Astrocyte (in vitro differentiated cells and primary cell): ENCODE data around the gene GMPPB. TPM values are rescaled to one million over a fixed set of nuclear protein-coding genes. Genes with fewer than 3 reads are reported as not detected.

ENCODE experiments used
- DNase-seq: peaks from one replicate; pipeline ENCODE4 v3.0.0-alpha.2; 2010; ENCODE audit warnings: low read depth
- FAIRE-seq: peaks from 2 replicates; lab custom pipeline; 2011; peaks lifted over from hg19 to GRCh38; lab: Jason Lieb, UNC
- H2AFZ ChIP-seq: 2 replicates; pipeline ENCODE4 v1.6.0; 2012; ENCODE audit warnings: low read depth, low read length, inconsistent platforms
- H3K27ac ChIP-seq: 2 replicates; pipeline ENCODE4 v1.5.1; 2011; ENCODE audit warnings: low read depth, low read length, inconsistent platforms
- H3K27me3 ChIP-seq: 2 replicates; pipeline ENCODE4 v1.6.0; 2011; ENCODE audit warnings: low read length, inconsistent platforms; ENCODE audit not compliant: insufficient read depth
- H3K36me3 ChIP-seq: 2 replicates; pipeline ENCODE4 v1.5.1; 2011; ENCODE audit warnings: low read length, inconsistent platforms; ENCODE audit not compliant: insufficient read depth
- H3K4me1 ChIP-seq: 2 replicates; pipeline ENCODE4 v1.5.1; 2011; ENCODE audit warnings: low read length, inconsistent platforms; ENCODE audit not compliant: insufficient read depth
- H3K4me2 ChIP-seq: 2 replicates; pipeline ENCODE4 v1.6.0; 2012; ENCODE audit warnings: low read length, inconsistent platforms
- H3K4me3 ChIP-seq: 2 replicates; pipeline ENCODE4 v1.5.1; 2011; ENCODE audit warnings: low read depth, mild to moderate bottlenecking, low read length, inconsistent platforms; ENCODE audit not compliant: insufficient read depth
- H3K79me2 ChIP-seq: 2 replicates; pipeline ENCODE4 v1.6.0; 2012; ENCODE audit warnings: mild to moderate bottlenecking, low read length, inconsistent platforms; ENCODE audit not compliant: insufficient read depth
- H3K9ac ChIP-seq: 2 replicates; pipeline ENCODE4 v1.6.0; 2012; ENCODE audit warnings: mild to moderate bottlenecking, low read length, inconsistent platforms
- H3K9me3 ChIP-seq: 2 replicates; pipeline ENCODE4 v1.5.1; 2012; ENCODE audit warnings: low read depth, mild to moderate bottlenecking, low read length, inconsistent platforms; ENCODE audit not compliant: insufficient read depth
- H4K20me1 ChIP-seq: 2 replicates; pipeline ENCODE4 v1.6.0; 2012; ENCODE audit warnings: low read length, inconsistent platforms; ENCODE audit not compliant: insufficient read depth
- H3K27ac Mint-ChIP-seq: one replicate; pipeline ENCODE4 v1.8.0; 2021; ENCODE audit warnings: mild to moderate bottlenecking, mixed read lengths; ENCODE audit not compliant: unreplicated experiment
- H3K27me3 Mint-ChIP-seq: one replicate; pipeline ENCODE4 v1.8.0; 2021; ENCODE audit warnings: low read depth, mixed read lengths; ENCODE audit not compliant: unreplicated experiment
- H3K36me3 Mint-ChIP-seq: one replicate; pipeline ENCODE4 v1.8.0; 2021; ENCODE audit warnings: low read depth, mixed read lengths; ENCODE audit not compliant: unreplicated experiment
- H3K4me1 Mint-ChIP-seq: one replicate; pipeline ENCODE4 v1.8.0; 2021; ENCODE audit warnings: low read depth, mixed read lengths; ENCODE audit not compliant: unreplicated experiment
- H3K4me3 Mint-ChIP-seq: one replicate; pipeline ENCODE4 v1.8.0; 2021; ENCODE audit warnings: mild to moderate bottlenecking, moderate library complexity, mixed read lengths; ENCODE audit not compliant: unreplicated experiment
- H3K9me3 Mint-ChIP-seq: one replicate; pipeline ENCODE4 v1.8.0; 2021; ENCODE audit warnings: mild to moderate bottlenecking, mixed read lengths; ENCODE audit not compliant: unreplicated experiment
- CTCF ChIP-seq: IDR thresholded peaks from 2 replicates; pipeline ENCODE4 v1.5.1; 2011; ENCODE audit warnings: low read depth, mild to moderate bottlenecking, inconsistent platforms, low read length, moderate library complexity; ENCODE audit not compliant: insufficient read depth
- EZH2 ChIP-seq: IDR thresholded peaks from 2 replicates; pipeline ENCODE4 v1.6.1; 2012; ENCODE audit warnings: mild to moderate bottlenecking, low read length, inconsistent platforms; ENCODE audit not compliant: insufficient read depth
- total RNA-seq: library from RNA; stranded (reverse); gene quantifications from 2 replicates; pipeline ENCODE4 v1.2.1, GENCODE V29; 2021

Gene GMPPB
- total RNA-seq, 1 donor from 2014 or later, result 24.6 TPM

DNA sequence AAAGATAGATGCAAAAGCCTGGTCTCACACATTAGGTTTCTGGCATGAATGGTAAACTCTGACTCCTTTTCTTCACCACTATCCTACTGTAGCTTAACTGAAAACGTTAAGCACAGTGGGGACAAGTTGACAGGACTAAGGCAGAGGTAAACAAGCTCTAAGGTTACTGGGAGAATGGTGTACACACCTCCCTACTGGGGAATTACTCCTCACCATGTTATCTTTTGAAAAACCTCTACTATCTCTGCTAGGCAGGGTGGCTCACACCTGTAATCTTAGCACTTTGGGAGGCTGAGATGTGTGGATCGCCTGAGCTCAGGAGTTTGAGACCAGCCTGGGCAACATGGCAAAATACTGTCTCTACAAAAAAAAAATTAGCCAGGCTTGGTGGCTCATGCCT lies 33.4 kb upstream of the GMPPB start:
- Histone ChIP-seq H3K4me2 (no peak overlapping the region), H3K27me3 (no peaks in the 10 kb centered on the region), H3K36me3 (no peaks in the 10 kb centered on the region), H3K4me3 (no peak overlapping the region), H3K4me1 (no peaks in the 10 kb centered on the region), H3K79me2 (peaks cover 85% of the 10 kb centered on the region), H3K9me3 (no peaks in the 10 kb centered on the region), H2AFZ (no peak overlapping the region), H3K27ac (no peak overlapping the region), H4K20me1 (peaks cover 72% of the 10 kb centered on the region), H3K9ac (no peak overlapping the region)
- no peak overlapping the region for H3K27ac Mint-ChIP-seq
- no peaks in the 10 kb centered on the region for H3K9me3 Mint-ChIP-seq
- no peaks in the 10 kb centered on the region for H3K27me3 Mint-ChIP-seq
- no peaks in the 10 kb centered on the region for H3K36me3 Mint-ChIP-seq
- H3K4me3 Mint-ChIP-seq, result no peak overlapping the region
- peaks cover 5% of the 10 kb centered on the region for H3K4me1 Mint-ChIP-seq
- TF ChIP-seq CTCF (no peak), EZH2 (no peak)
- no peak for DNase-seq
- no peak for FAIRE-seq

GRCh38 chr3:49756036-49756435 lies 32.3 kb upstream of the GMPPB start:
- Mint-ChIP-seq H3K4me1 (peaks cover 7% of the 10 kb centered on the region), H3K27ac (no peak overlapping the region), H3K27me3 (no peaks in the 10 kb centered on the region), H3K9me3 (no peaks in the 10 kb centered on the region), H3K4me3 (no peak overlapping the region), H3K36me3 (no peaks in the 10 kb centered on the region)
- H3K9me3 ChIP-seq, result no peaks in the 10 kb centered on the region
- no peaks in the 10 kb centered on the region for H3K4me1 ChIP-seq
- H3K27me3 ChIP-seq, result no peaks in the 10 kb centered on the region
- H3K4me2 ChIP-seq, result no peak overlapping the region
- H3K27ac ChIP-seq, result no peak overlapping the region
- H3K79me2 ChIP-seq, result peaks cover 83% of the 10 kb centered on the region
- peaks cover 68% of the 10 kb centered on the region for H4K20me1 ChIP-seq
- H2AFZ ChIP-seq, result no peak overlapping the region
- H3K36me3 ChIP-seq, result no peaks in the 10 kb centered on the region
- FAIRE-seq (no peak), DNase-seq (no peak)
- no peak overlapping the region for H3K9ac ChIP-seq
- no peak for TF ChIP-seq EZH2
- TF ChIP-seq CTCF, result no peak
- H3K4me3 ChIP-seq, result no peak overlapping the region

GRCh38 chr3:49754536-49754935 lies 30.8 kb upstream of the GMPPB start:
- TF ChIP-seq CTCF (no peak), EZH2 (no peak)
- no peak overlapping the region for H3K4me2 ChIP-seq
- no peaks in the 10 kb centered on the region for H3K27me3 ChIP-seq
- no peak overlapping the region for H3K27ac Mint-ChIP-seq
- no peak overlapping the region for H3K27ac ChIP-seq
- H3K79me2 ChIP-seq, result peaks cover 83% of the 10 kb centered on the region
- no peak overlapping the region for H3K4me3 ChIP-seq
- H3K9ac ChIP-seq, result no peak overlapping the region
- H2AFZ ChIP-seq, result no peak overlapping the region
- peaks cover 4% of the 10 kb centered on the region for H3K36me3 Mint-ChIP-seq
- H4K20me1 ChIP-seq, result peaks cover 55% of the 10 kb centered on the region
- H3K9me3 ChIP-seq, result no peaks in the 10 kb centered on the region
- no peak overlapping the region for H3K4me3 Mint-ChIP-seq
- FAIRE-seq (no peak), DNase-seq (no peak)
- no peaks in the 10 kb centered on the region for H3K36me3 ChIP-seq
- H3K27me3 Mint-ChIP-seq, result no peaks in the 10 kb centered on the region
- peaks cover 12% of the 10 kb centered on the region for H3K4me1 Mint-ChIP-seq
- H3K9me3 Mint-ChIP-seq, result no peaks in the 10 kb centered on the region
- no peaks in the 10 kb centered on the region for H3K4me1 ChIP-seq
